ENCODE data around the gene NSMCE3.

Gene NSMCE3

GRCh38 chr15:29269485-29270168 lies at the start of gene NSMCE3:
Gene NSMCE3, minus strand, starts transcription at chr15:29269822. Its CDS starts 117 bp downstream, at chr15:29269705.
- DNase-seq (ENCODE audit: low spot score): peak; percentile 91
- no peak for TF ChIP-seq CTCF (IDR thresholded peaks at IDR 0.05; ENCODE audit: extremely low read depth, missing control alignments)

GRCh38 chr15:29316422-29316821 lies 46.8 kb upstream of the NSMCE3 start:
- DNase-seq (ENCODE audit: low spot score): no peak
- TF ChIP-seq CTCF (IDR thresholded peaks at IDR 0.05; ENCODE audit: extremely low read depth, missing control alignments): no peak

- TF ChIP-seq CTCF (IDR thresholded peaks at IDR 0.05; ENCODE audit: extremely low read depth, missing control alignments): no peak
- DNase-seq (ENCODE audit: low spot score): no peak
Measured at GRCh38 chr15:29312387-29312786, 42.8 kb upstream of the NSMCE3 start.

- no peak for TF ChIP-seq CTCF (IDR thresholded peaks at IDR 0.05; ENCODE audit: extremely low read depth, missing control alignments)
Measured at GRCh38 chr15:29311696-29312095, 42.1 kb upstream of the NSMCE3 start.

GRCh38 chr15:29309139-29309538 lies 39.5 kb upstream of the NSMCE3 start:
- peak; percentile 38 for DNase-seq (ENCODE audit: low spot score)
- no peak for TF ChIP-seq CTCF (IDR thresholded peaks at IDR 0.05; ENCODE audit: extremely low read depth, missing control alignments)

More at GRCh38 chr15:29311696-29312095, 42.1 kb upstream of the NSMCE3 start:
- no peak for DNase-seq (ENCODE audit: low spot score)

GRCh38 chr15:29308299-29308698 lies 38.7 kb upstream of the NSMCE3 start:
- no peak for DNase-seq (ENCODE audit: low spot score)
- no peak for TF ChIP-seq CTCF (IDR thresholded peaks at IDR 0.05; ENCODE audit: extremely low read depth, missing control alignments)

GRCh38 chr15:29305556-29305955 lies 35.9 kb upstream of the NSMCE3 start:
- DNase-seq (ENCODE audit: low spot score): no peak
- TF ChIP-seq CTCF (IDR thresholded peaks at IDR 0.05; ENCODE audit: extremely low read depth, missing control alignments): no peak

Data from GM20000 (cell line).